ENCODE measurements around the gene SLC27A4. TPM values are rescaled to one million over a fixed set of nuclear protein-coding genes. Genes with fewer than 3 reads are reported as not detected.
A peak's percentile ranks its signal among the peaks of the same experiment; 100 is the strongest.

SLC27A4 gene
- total RNA-seq, 1 donor from 2014 or later, result 42.2 TPM

GRCh38 chr9:128297221-128297773 lies 43.0 kb upstream of the SLC27A4 start:
- no peaks in the 10 kb centered on the region for H3K9me3 Mint-ChIP-seq
- H3K4me1 Mint-ChIP-seq (ENCODE audit: unreplicated experiment), result peaks cover 12% of the 10 kb centered on the region
- H3K4me3 Mint-ChIP-seq, result no peak overlapping the region
- no peaks in the 10 kb centered on the region for H3K27me3 Mint-ChIP-seq
- TF ChIP-seq CTCF (conservative IDR thresholded peaks at IDR 0.05), result no peak
- no peaks in the 10 kb centered on the region for H3K36me3 Mint-ChIP-seq
- peak overlapping the region; percentile 2 for H3K27ac Mint-ChIP-seq
- no peak for DNase-seq (ENCODE audit: extremely low spot score, unreplicated experiment)

- H3K27me3 Mint-ChIP-seq, result no peaks in the 10 kb centered on the region
- TF ChIP-seq CTCF (conservative IDR thresholded peaks at IDR 0.05), result no peak
- H3K4me3 Mint-ChIP-seq, result no peak overlapping the region
- peaks cover 12% of the 10 kb centered on the region for H3K4me1 Mint-ChIP-seq (ENCODE audit: unreplicated experiment)
- DNase-seq (ENCODE audit: extremely low spot score, unreplicated experiment), result no peak
- no peaks in the 10 kb centered on the region for H3K9me3 Mint-ChIP-seq
- H3K27ac Mint-ChIP-seq, result peak overlapping the region; percentile 89
- H3K36me3 Mint-ChIP-seq, result no peaks in the 10 kb centered on the region
These were observed 41.5 kb upstream of the SLC27A4 start for GRCh38 chr9:128298535-128299482.

- TF ChIP-seq CTCF (conservative IDR thresholded peaks at IDR 0.05), result no peak
- Mint-ChIP-seq H3K4me3 (no peak overlapping the region), H3K4me1 (ENCODE audit: unreplicated experiment) (no peaks in the 10 kb centered on the region), H3K36me3 (peaks cover 4% of the 10 kb centered on the region), H3K9me3 (no peaks in the 10 kb centered on the region), H3K27ac (peak overlapping the region; percentile 37), H3K27me3 (no peaks in the 10 kb centered on the region)
- no peak for DNase-seq (ENCODE audit: extremely low spot score, unreplicated experiment)
These were observed 36.0 kb upstream of the SLC27A4 start for GRCh38 chr9:128304136-128304970.

GRCh38 chr9:128304971-128305288 lies 35.4 kb upstream of the SLC27A4 start:
- DNase-seq (ENCODE audit: extremely low spot score, unreplicated experiment), result no peak
- H3K4me1 Mint-ChIP-seq (ENCODE audit: unreplicated experiment), result no peaks in the 10 kb centered on the region
- no peak for TF ChIP-seq CTCF (conservative IDR thresholded peaks at IDR 0.05)
- H3K27ac Mint-ChIP-seq, result peak overlapping the region; percentile 37
- no peaks in the 10 kb centered on the region for H3K9me3 Mint-ChIP-seq
- no peaks in the 10 kb centered on the region for H3K27me3 Mint-ChIP-seq
- peaks cover 4% of the 10 kb centered on the region for H3K36me3 Mint-ChIP-seq
- H3K4me3 Mint-ChIP-seq, result no peak overlapping the region

- Mint-ChIP-seq H3K4me3 (no peak overlapping the region), H3K9me3 (no peaks in the 10 kb centered on the region), H3K27ac (no peak overlapping the region), H3K36me3 (peaks cover 4% of the 10 kb centered on the region), H3K27me3 (no peaks in the 10 kb centered on the region), H3K4me1 (ENCODE audit: unreplicated experiment) (no peaks in the 10 kb centered on the region)
- no peak for TF ChIP-seq CTCF (conservative IDR thresholded peaks at IDR 0.05)
- DNase-seq (ENCODE audit: extremely low spot score, unreplicated experiment), result no peak
These were observed 30.8 kb upstream of the SLC27A4 start for GRCh38 chr9:128309551-128309950.
